Small intestine (tissue), 16 donors: ENCODE data around the gene CPNE8. TPM values are rescaled to one million over a fixed set of nuclear protein-coding genes. Genes with fewer than 3 reads are reported as not detected.
A peak's percentile ranks its signal among the peaks of the same experiment; 100 is the strongest.

ENCODE experiments used
- DNase-seq, 2 donors: peaks; one replicate each; pipeline versions ENCODE4 v3.0.0 to v3.0.0-alpha.2; 2013
- FAIRE-seq: peaks from 2 replicates; lab custom pipeline; 2012; peaks lifted over from hg19 to GRCh38; lab: Jason Lieb, UNC
- H3K27ac ChIP-seq, 3 donors: one replicate each; pipeline ENCODE4 v1.5.1; 2013; ENCODE audit warnings: low read length in 2 of 3, mild to moderate bottlenecking in 2 of 3, control low read depth in 1 of 3, inconsistent platforms in 1 of 3, low read depth in 1 of 3, moderate library complexity in 1 of 3
- H3K27me3 ChIP-seq, 3 donors: one replicate each; pipeline ENCODE4 v1.6.1; 2013; ENCODE audit warnings: low read length in 3 of 3, inconsistent platforms in 1 of 3; ENCODE audit not compliant: control insufficient read depth in 3 of 3, insufficient read depth in 3 of 3
- H3K36me3 ChIP-seq, 3 donors: one replicate each; pipeline ENCODE4 v1.6.1; 2013; ENCODE audit warnings: low read length in 3 of 3, inconsistent platforms in 1 of 3, low read depth in 1 of 3, mild to moderate bottlenecking in 1 of 3, moderate library complexity in 1 of 3; ENCODE audit not compliant: control insufficient read depth in 3 of 3, insufficient read depth in 2 of 3
- H3K4me1 ChIP-seq, 3 donors: one replicate each; pipeline ENCODE4 v1.6.1; 2013; ENCODE audit warnings: low read length in 2 of 3, inconsistent platforms in 1 of 3, low read depth in 1 of 3, mild to moderate bottlenecking in 1 of 3, moderate library complexity in 1 of 3; ENCODE audit not compliant: control insufficient read depth in 3 of 3, insufficient read depth in 2 of 3
- H3K4me3 ChIP-seq, 3 donors: one replicate each; pipeline ENCODE4 v1.5.1; 2013; ENCODE audit warnings: low read length in 3 of 3, control low read depth in 1 of 3, inconsistent platforms in 1 of 3, low read depth in 1 of 3, mild to moderate bottlenecking in 1 of 3, moderate library complexity in 1 of 3
- H3K9me3 ChIP-seq, 2 donors: one replicate each; pipeline ENCODE4 v1.6.1; 2013; ENCODE audit warnings: low read depth in 1 of 2, low read length in 1 of 2; ENCODE audit not compliant: control insufficient read depth in 2 of 2, insufficient read depth in 1 of 2
- WGBS, 3 donors: extraction: QIAGEN DNeasy Blood & Tissue Kit; methylation state at CpG; one replicate each; pipeline ENCODE4 v1.1.7; 2013; 5-methylcytosine and 5-hydroxymethylcytosine counted together
- long read RNA-seq, 10 donors: transcript quantifications; one replicate each; lab custom pipeline, GENCODE V29; 2026
- polyA plus RNA-seq, 4 donors: library from polyadenylated mRNA; stranded (reverse) in 3 of 4; unstranded in 1 of 4; fragments of 200-250 nt in 3 of 4; fragments of 120-200 nt in 1 of 4; gene quantifications; one replicate each; pipeline versions ENCODE4 v1.2.1 to v1.2.3, GENCODE V29; 2013
- donor health status: healthy with polysubstance abuse.
- donor health status: control.
- donor health status: control.
- donor health status: Bipolar disorder and iron deficiency.
- donor health status: healthy.

Gene CPNE8
- 1 to 10 TPM in 3 of 4 donors, under 1 TPM in 1; 0.22 to 8.4 (median 3.1) TPM for polyA plus RNA-seq
- long read RNA-seq, donor 1, partial matches to known transcripts = 11 of 12 reads
- long read RNA-seq, donor 1, other reads (novel, unspliced or antisense) = 0 of 12 reads
- long read RNA-seq, donor 2, partial matches to known transcripts = 0 of 1 reads
- long read RNA-seq, donor 2, other reads (novel, unspliced or antisense) = 0 of 1 reads
- long read RNA-seq, donor 3 = 0 reads
- long read RNA-seq, donor 4 = 0 reads
- long read RNA-seq, donor 5 = 0 reads
- long read RNA-seq, donor 6 = 0 reads
- long read RNA-seq, donor 7 = 0 reads
- long read RNA-seq, donor 8 = 0 reads
- long read RNA-seq, donor 9 = 0 reads
- long read RNA-seq, donor 10, partial matches to known transcripts = 0 of 2 reads
- long read RNA-seq, donor 10, other reads (novel, unspliced or antisense) = 0 of 2 reads

- FAIRE-seq (no peak), DNase-seq (peak in 1 of 2 donors; percentile 59)
- H3K36me3 ChIP-seq = no peaks in the 10 kb centered on the region
- peaks cover 0 to 3% (median 0%) of the 10 kb centered on the region in 3 donors for H3K4me1 ChIP-seq
- no peaks in the 10 kb centered on the region for H3K9me3 ChIP-seq
- H3K4me3 ChIP-seq = peak within 1 kb of the TSS; percentile 42 to 70 (median 52)
- H3K27me3 ChIP-seq = no peaks in the 10 kb centered on the region
- peak within 1 kb of the TSS; percentile 32 to 97 (median 77) for H3K27ac ChIP-seq
- 1 to 2% (median 1%) methylated on average over 42 to 54 of the region's 54 CpGs for WGBS, 3 donors
These were observed at the start of gene CPNE8 for GRCh38 chr12:38905480-38906351. Gene CPNE8, minus strand, starts transcription at chr12:38905591. Its CDS starts 57 bp downstream, at chr12:38905534.

DNA sequence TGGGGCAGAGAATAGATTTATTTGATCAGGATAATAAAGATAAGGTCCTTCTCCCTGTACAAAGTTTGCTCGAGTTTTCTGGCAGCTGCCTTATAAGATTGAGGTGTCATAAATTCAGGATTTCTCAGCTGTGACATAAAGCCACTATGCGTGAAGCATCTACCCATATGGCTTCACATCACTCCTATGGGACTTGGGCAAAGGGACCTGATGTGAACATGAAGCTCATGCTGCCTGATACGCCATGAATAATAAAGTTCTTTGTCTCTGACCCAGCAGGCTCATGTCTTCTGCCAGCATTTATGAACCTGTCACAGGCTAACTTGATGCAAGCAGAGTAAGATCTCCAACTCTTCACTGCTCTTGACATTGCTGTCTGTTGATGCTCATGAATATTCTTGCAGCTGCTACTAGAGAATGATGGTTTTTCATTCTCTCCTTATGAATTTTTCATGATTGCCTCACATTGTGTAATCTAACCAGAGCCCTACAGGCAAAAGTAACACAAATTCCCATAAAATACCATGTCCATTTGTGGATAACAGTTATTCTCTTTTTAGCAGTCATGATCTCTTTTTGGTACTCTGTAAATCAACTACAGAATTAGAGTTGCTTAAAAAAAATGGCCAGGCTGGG, 49.0 kb upstream of the CPNE8 start:
- Histone ChIP-seq H3K4me1 (no peaks in the 10 kb centered on the region), H3K27ac (no peak overlapping the region), H3K36me3 (no peaks in the 10 kb centered on the region), H3K27me3 (no peaks in the 10 kb centered on the region), H3K9me3 (no peaks in the 10 kb centered on the region), H3K4me3 (no peak overlapping the region)
- FAIRE-seq (no peak), DNase-seq (peak; percentile 38 to 85)
- WGBS, 3 donors = 15 to 67% (median 30%) methylated on average over 3 of the region's 3 CpGs

GRCh38 chr12:38949363-38949762, 44.0 kb upstream of the CPNE8 start:
- H3K4me3 ChIP-seq = no peak overlapping the region
- H3K4me1 ChIP-seq = no peaks in the 10 kb centered on the region
- H3K27me3 ChIP-seq = no peaks in the 10 kb centered on the region
- FAIRE-seq (no peak), DNase-seq (no peak)
- H3K9me3 ChIP-seq = no peaks in the 10 kb centered on the region
- H3K36me3 ChIP-seq = no peaks in the 10 kb centered on the region
- 85 to 89% (median 87%) methylated on average over 2 of the region's 2 CpGs for WGBS, 3 donors
- no peak overlapping the region for H3K27ac ChIP-seq

GRCh38 chr12:38934686-38935085, 29.3 kb upstream of the CPNE8 start:
- FAIRE-seq (no peak), DNase-seq (no peak)
- no peak overlapping the region for H3K27ac ChIP-seq
- WGBS, 3 donors = 56 to 68% (median 61%) methylated on average over 1 of the region's 1 CpG
- H3K36me3 ChIP-seq = no peaks in the 10 kb centered on the region
- H3K9me3 ChIP-seq = peaks cover 0 to 3% of the 10 kb centered on the region in 2 donors
- H3K27me3 ChIP-seq = no peaks in the 10 kb centered on the region
- H3K4me3 ChIP-seq = no peak overlapping the region
- H3K4me1 ChIP-seq = no peaks in the 10 kb centered on the region

DNA sequence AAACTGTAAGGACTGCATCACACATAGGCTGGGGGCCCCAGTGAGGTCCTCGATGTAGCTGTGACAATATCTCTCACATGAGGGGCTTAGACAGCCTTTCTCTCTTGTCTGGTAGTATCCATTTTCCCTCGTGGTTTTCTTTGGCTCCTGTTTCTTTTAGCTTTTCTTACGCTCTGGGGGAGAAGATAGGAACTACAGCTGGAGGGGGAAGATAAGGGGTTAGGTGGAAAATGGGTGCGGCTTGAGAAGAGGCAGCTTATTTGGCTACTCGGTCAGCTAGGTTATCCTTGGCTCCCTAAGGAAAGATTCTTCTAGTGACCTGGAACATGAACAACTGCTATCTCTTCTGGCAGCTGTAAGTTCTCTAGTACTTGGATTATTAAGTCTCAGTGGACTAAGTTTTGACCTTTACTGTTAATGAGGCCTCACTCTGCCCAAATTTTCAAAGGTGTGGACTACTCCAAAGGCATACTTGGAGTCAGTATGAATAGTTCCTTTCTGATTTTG, 28.7 kb upstream of the CPNE8 start:
- H3K4me3 ChIP-seq = no peak overlapping the region
- H3K27me3 ChIP-seq = no peaks in the 10 kb centered on the region
- FAIRE-seq (no peak), DNase-seq (no peak)
- peaks cover 0 to 3% of the 10 kb centered on the region in 2 donors for H3K9me3 ChIP-seq
- no peaks in the 10 kb centered on the region for H3K4me1 ChIP-seq
- 70 to 83% (median 74%) methylated on average over 5 of the region's 5 CpGs for WGBS, 3 donors
- H3K36me3 ChIP-seq = no peaks in the 10 kb centered on the region
- H3K27ac ChIP-seq = no peak overlapping the region

DNA sequence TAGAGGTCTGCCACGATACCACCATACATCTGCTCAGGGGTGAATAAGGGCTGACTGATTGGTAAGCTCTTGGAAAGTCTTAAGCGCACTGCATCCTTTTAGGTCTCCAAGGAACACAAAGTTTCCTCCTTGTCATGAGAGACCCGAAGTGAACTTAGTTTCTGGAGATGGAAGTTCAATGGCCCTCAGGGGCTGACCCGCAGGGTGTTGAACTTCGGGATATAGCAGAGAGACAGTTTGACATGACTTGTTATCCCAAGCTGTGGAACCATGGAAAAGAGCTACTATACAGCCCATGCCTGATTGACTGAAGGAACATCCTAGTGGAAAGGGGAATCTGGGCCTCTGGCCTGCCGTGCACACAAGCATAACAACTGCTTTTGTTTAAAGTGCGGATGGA, 26.9 kb upstream of the CPNE8 start:
- no peak for FAIRE-seq
- no peaks in the 10 kb centered on the region for H3K36me3 ChIP-seq
- 93 to 94% (median 94%) methylated on average over 7 of the region's 7 CpGs for WGBS, 3 donors

GRCh38 chr12:38931461-38931860, 26.1 kb upstream of the CPNE8 start:
- H3K9me3 ChIP-seq = no peaks in the 10 kb centered on the region
- no peaks in the 10 kb centered on the region for H3K4me1 ChIP-seq
- H3K4me3 ChIP-seq = no peak overlapping the region
- no peak for FAIRE-seq
- DNase-seq = no peak
- 87 to 93% (median 89%) methylated on average over 8 of the region's 8 CpGs for WGBS, 3 donors
- H3K27ac ChIP-seq = no peak overlapping the region
- H3K36me3 ChIP-seq = no peaks in the 10 kb centered on the region
- no peaks in the 10 kb centered on the region for H3K27me3 ChIP-seq

More for the DNA sequence above, 26.9 kb upstream of the CPNE8 start:
- H3K4me1 ChIP-seq = no peaks in the 10 kb centered on the region
- H3K4me3 ChIP-seq = no peak overlapping the region
- no peaks in the 10 kb centered on the region for H3K27me3 ChIP-seq
- no peaks in the 10 kb centered on the region for H3K9me3 ChIP-seq
- DNase-seq = no peak
- H3K27ac ChIP-seq = no peak overlapping the region

DNA sequence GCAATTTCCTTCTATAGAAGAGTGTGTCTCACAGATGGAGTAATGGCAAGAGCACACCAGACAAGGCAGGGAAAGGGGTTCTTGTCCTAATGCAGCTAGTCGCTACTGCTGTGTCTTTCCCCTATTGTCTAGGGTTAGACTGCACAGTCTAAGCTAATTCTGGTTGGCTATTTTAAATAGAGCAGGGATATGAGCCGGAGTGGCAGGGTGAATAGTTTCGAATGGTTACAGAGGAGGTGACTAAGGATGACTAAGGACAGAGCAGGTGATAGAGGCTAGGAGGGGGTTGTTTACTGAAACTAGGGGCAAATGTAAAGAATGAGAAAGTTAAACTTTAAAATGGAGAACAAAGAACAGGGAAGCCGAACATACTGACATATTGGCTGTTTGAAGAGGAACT, 25.6 kb upstream of the CPNE8 start:
- Histone ChIP-seq H3K27me3 (no peaks in the 10 kb centered on the region), H3K36me3 (no peaks in the 10 kb centered on the region), H3K4me1 (no peaks in the 10 kb centered on the region), H3K9me3 (no peaks in the 10 kb centered on the region), H3K4me3 (no peak overlapping the region), H3K27ac (no peak overlapping the region)
- WGBS, 3 donors = 64 to 67% (median 65%) methylated on average over 4 of the region's 4 CpGs
- no peak for DNase-seq
- FAIRE-seq = no peak
